Stimulated activated CD4-positive, alpha-beta T cell treated with anti-CD3 and anti-CD28 coated beads, Interleukin-2, amount 100 ng/mL, for 48 hours (primary cell): ENCODE measurements around the gene NUMB.

Experiments
- DNase-seq, 2 donors: peaks; one replicate each; pipeline ENCODE4 v3.0.0-alpha.2; 2020

NUMB gene

GRCh38 chr14:73285979-73286378 is 172.4 kb downstream of the NUMB start:
- no peak for DNase-seq

- DNase-seq, result no peak
Observed at GRCh38 chr14:73283608-73284379, 174.6 kb downstream of the NUMB start.

DNA sequence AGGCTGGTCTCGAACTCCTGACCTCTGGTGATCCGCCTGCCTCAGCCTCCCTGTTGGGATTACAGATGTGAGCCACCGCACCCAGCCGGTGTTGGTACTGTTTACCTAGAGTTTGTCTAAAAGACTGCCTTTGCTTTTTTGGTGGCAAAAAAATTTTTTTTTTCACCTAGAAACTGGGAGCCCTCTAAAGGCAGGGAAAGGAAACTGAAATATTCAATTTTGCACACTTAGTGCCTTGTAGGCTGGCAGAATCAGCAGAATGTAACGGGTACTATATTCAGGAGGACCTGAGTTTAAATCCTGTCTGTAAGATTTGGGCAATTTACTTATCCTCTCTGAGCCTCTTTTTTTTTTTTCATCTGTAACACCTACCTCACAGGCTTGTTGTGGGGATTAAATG is 177.4 kb downstream of the NUMB start:
- DNase-seq, result no peak

DNA sequence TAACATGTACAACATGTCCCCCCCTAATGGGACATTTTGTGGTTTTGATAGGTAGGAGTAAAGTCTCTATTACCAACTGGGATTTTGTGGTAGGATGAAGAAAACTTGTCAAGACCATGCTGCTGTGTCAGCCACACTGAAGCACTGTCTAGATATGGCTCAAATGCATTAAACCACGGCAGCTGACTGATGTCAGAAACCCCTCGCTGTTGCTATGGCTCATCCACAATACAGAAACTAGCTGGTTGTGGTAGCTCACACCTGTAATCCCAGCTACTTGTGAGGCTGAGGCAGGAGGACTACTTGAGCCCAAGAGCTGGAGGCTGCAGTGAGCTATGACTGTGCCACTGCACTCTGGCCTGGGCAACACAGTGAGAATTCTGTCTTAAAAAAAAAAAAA is 181.0 kb downstream of the NUMB start:
- DNase-seq, result no peak

GRCh38 chr14:73276836-73277235 is 181.5 kb downstream of the NUMB start:
- DNase-seq, result no peak

DNA sequence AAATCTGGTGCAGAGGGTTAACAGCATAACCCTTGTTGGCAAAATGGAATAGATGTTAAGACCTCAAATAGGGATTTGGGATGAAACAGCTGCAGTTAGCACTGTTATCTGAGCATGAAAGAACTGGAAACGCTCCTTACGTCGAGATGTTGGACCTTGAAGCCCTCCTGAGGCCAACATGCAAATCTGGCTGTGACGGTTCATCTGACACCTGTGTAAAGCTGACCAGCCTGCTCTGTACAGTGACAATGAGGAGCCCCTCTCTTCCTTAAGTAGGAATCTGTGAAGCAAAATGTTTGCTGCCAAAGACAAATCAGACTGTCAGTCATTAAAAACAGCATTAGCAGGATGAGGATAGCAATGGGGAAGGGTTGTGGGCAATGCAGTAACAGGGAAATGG is 184.5 kb downstream of the NUMB start:
- no peak for DNase-seq

GRCh38 chr14:73272393-73272792 is 186.0 kb downstream of the NUMB start:
- no peak for DNase-seq

DNA sequence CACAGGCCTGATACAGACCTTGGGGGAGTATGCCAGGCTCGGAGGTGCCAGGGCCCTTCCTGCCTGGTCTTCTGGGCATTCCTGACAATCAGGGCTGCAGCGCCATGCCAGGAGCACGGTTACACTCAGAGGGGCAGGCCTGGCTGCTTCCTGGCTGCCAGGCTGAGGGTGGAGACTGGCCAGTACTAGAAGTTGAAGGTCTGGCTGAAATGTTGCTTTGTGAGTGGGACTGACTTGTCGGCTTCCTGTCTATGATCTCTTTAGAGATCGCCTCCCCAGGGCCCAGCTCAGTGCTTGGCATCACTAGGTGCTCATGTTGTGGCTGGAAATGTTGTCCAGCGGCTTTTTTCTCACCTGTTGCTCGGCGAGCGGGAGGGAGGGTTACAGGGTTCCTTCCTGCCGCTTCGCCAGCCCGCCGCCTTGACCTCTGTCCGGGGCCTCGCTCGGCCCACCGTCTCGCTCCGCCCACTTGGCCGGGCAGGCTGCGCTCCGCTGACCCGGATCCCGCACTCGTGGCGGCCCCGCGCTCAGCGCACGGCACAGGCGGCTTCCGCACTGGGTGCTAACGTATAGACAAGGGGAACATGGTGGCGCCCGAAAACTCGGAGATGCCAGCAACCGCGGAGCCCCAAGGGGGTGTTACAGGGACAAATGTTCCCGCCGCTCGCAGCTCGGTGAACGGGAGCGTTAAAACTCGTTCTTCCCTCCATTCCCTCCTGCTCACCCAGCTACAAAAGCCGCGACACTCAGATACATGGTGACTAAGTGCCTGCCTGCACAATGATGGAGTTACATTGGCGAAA is 188.4 kb downstream of the NUMB start:
- no peak for DNase-seq

DNA sequence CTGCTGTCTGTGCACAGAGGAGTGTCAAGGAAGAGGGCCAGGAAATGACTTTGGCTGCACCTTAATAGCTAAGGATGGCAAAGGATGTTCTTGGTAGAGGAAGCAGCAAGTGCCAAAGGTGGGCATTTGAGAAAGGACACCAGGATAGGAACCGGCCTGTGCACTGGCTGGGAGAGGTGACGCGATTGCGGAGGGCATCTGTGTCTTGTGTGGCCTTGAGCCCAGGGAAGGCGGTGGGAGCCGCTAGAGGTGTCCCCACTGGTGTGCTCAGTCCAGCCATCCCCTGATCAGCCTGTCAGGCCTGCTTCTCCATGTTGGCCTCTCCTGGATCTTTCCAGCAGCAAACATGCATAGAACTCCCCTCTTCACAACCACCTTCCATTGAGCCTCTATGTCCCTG is 190.9 kb downstream of the NUMB start:
- DNase-seq, result no peak

- DNase-seq, result no peak
Observed at GRCh38 chr14:73266317-73266716, 192.0 kb downstream of the NUMB start.

- no peak for DNase-seq
Observed at GRCh38 chr14:73265721-73266046, 192.7 kb downstream of the NUMB start.

DNA sequence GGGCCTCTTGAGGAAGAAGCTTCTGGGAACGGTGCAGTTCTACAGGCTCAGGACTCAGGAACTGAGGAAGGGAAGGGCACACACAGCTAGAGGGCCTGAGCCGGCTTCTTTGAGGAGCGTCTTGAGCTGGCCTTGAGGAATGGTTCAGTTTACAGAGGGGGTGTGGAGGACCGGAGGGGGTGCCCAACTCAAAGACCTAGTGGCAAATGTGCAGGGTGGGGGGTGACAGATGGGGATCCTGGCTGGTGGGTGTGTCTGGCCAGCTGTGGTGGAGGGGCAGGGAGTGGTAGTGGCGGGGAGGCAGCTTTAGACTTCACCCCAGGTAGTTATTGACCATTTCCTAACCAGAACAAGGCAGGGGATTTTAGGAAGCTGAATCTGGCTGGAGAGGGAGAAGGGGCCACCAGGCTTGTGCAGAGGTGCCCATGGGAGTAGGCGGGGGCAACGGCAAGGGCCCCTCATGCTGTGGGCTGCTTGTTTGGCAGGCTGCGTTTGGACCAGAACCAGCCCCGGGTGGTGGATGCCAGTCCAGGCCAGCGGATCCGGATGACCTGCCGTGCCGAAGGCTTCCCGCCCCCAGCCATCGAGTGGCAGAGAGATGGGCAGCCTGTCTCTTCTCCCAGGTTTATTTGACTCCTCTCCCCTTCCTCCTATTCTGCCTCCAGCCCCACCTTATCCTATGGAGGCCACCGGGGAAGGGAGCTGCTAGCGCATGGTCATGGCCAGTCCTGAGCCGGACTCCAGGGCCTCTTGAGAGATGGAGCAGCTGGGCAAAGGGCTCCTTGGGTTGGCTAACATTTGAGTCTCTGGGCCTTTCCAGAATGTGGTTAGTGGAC is 193.2 kb downstream of the NUMB start:
- DNase-seq, result no peak

- no peak for DNase-seq
Observed at GRCh38 chr14:73264080-73264884, 194.1 kb downstream of the NUMB start.

DNA sequence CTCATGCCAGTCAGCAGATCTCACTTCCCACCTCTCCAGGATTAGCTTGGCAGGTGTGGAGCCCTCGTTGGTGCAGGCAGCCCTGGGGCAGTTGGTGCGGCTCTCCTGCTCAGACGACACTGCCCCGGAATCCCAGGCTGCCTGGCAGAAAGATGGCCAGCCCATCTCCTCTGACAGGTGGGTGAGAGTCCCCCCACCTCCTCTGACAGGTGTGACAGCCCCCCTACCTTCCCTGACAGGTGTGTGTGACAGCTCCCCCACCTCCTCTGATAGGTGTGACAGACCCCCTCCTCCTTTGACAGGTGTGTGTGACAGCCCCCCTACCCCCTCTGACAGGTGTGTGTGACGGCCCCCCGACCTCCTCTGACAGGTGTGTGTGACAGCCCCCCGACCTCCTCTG is 194.7 kb downstream of the NUMB start:
- no peak for DNase-seq

DNA sequence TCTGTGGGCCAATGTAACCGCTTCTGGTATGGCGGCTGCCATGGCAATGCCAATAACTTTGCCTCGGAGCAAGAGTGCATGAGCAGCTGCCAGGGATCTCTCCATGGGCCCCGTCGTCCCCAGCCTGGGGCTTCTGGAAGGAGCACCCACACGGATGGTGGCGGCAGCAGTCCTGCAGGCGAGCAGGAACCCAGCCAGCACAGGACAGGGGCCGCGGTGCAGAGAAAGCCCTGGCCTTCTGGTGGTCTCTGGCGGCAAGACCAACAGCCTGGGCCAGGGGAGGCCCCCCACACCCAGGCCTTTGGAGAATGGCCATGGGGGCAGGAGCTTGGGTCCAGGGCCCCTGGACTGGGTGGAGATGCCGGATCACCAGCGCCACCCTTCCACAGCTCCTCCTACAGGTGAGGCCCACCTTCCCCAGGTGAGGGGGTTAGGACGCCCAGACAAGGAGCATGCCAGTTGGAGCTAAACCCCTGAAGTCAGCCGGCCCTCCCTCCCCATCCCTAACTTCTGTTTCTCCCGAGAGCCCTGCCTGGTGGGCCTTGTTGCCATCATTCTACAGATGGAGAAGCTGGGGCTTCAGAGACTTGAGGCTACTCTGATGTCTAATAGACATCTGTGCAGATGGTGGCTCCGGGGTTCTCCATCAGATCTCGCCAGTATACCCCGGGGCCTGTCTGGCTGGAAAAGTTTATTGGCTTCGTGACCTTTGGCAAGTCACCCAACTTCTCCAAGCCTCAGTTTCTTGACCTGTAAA is 195.7 kb downstream of the NUMB start:
- DNase-seq, result no peak

DNA sequence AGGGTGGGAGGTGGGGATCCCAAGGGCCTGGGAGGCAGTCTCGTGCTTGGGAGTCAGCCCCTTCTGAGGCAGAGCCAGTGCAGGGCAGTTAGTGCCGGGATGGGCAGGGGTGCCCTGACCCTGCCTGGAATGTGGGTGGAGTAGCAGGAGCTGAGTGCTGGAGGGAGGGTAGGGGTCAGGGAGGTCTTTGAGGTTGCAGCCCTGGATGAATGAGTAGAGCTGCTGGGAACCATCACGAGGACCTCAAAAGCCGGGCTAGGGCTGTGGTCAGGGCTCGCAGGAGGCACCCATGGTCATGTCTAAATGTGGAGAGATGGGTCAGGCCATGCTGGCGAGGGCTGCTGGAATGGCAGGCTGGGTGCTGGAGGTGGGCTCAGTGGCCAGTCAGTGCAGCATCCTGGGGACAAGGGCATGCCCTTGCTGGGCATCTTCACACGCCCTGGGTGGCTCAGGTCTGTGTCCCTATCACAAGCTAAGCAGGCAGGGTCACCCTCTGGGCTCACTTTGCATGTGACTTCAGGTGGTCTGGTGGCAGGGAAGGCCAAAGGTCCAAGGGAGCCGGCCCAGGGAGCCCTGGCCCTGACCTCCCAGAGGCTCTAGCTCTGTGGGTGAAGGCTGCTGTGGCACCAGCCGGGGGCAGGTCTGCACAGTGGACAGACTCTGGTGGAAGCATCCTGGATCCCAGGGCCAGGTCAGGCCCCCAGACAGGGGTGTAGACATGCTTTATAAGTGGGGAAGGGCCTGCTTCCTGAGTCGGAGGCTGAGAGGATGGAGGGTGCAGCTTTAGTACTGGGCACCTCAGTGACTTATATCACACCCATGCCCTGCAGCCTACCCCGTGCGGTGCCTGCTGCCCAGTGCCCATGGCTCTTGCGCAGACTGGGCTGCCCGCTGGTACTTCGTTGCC is 196.6 kb downstream of the NUMB start:
- DNase-seq, result no peak

DNA sequence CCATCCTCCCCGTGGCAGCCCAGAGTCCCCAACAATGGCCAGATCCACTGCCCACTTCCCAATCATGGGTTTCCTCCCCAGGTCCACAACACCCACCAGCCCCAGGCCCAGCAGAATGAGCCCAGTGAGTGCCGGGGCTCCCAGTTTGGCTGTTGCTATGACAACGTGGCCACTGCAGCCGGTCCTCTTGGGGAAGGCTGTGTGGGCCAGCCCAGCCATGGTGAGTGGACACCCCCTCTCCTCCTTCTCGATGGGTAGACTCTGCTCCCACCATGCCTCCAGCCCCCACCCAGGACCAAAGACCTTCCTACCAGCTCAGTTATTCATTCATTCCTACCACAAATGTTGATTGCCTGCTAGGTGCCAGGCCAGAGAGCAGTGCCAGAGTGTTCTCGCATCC is 197.3 kb downstream of the NUMB start:
- no peak for DNase-seq

DNA sequence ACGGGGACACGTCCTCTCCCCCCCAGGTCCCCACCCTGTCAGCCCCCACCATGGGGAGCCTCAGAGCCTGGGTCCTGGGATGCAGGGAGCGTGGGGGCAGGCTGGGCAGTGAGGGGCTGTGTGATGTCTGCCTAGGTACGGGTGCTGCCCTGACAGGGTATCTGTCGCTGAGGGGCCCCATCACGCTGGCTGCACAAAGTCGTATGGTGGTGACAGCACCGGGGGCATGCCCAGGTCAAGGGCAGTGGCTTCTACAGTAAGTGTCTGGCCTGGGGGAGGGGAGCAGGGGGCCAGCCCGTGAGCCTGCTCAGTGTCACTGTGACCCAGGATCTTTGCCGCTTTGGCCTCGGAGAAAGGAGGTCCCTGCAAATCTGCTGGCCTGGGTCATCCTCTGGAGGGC is 197.8 kb downstream of the NUMB start:
- DNase-seq, result no peak

DNA sequence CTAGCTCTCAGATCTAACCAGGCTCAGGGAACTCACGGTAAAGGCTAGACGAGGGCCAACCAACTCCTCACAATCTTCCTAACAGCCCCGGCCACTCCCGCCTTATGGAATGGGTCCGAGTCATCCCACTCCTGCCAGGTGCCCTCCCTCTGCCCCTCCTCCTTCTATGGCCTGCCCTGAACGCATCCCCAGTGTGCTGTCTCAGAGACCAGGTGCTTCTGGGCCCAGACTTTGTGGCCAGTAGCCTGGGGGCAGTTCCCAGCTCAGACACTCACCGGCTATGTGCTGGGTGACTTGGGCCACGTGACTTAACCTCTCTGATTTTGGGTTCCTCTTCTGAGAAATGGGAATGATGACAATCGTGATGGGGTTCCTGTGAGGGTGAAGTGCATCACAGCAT is 198.5 kb downstream of the NUMB start:
- no peak for DNase-seq

- DNase-seq, result no peak
Observed at GRCh38 chr14:73258845-73259611, 199.3 kb downstream of the NUMB start.
